Measurements from ENCODE around the gene MREG. TPM values are rescaled to one million over a fixed set of nuclear protein-coding genes. Genes with fewer than 3 reads are reported as not detected.

Gene MREG
- total RNA-seq, 1 experiment from 2014 or later: 23.0 TPM

DNA sequence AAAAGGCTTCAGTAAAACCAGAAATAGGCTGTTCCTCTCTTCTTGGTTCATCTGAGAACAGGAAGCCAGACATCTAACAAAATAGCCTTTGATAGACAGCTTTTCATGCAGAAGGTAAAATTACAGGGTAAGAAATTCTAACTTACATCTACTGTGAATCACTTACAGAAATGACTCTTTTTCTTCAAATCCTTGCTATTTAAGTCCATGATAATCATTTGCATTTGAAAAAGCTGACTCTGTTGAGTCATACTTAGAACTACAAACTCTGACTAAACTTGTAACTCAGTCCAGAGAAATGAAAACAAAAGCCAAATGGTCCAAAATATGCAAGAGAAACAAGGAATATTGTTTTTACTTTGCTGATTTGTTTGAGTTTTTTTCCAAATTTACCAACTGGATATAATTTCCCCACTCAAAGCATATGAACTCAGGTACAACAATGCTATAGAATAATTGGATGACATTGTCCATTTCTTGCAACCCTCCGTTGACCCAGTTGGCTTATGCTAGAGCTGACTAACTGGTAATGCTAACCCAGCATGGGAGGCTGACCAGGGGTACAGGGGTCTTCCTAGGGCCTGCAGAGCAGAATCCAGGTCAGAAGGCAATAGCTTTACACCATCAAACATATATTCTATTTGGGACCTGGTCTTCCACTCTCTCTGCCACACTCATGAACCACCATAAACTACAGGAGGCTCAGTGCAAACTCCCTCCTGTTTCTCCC is 18.8 kb upstream of the MREG start:
- Histone ChIP-seq H3K79me2 (ENCODE audit: low read depth) (no peaks in the 10 kb centered on the region), H3F3A (ENCODE audit: insufficient read depth, low read depth) (no peaks in the 10 kb centered on the region; the same call in 1 of the 2 replicates), H3K36me3 (ENCODE audit: low read depth) (no peaks in the 10 kb centered on the region), H3K27ac (no peak overlapping the region), H3K9me3 (ENCODE audit: insufficient read depth, low read depth) (no peaks in the 10 kb centered on the region), H3K4me3 (no peak overlapping the region), H4K20me1 (ENCODE audit: insufficient read depth) (no peaks in the 10 kb centered on the region), H3K4me1 (replicated peaks; ENCODE audit: insufficient read depth) (no peaks in the 10 kb centered on the region), H3K27me3 (ENCODE audit: insufficient read depth, low read depth) (no peaks in the 10 kb centered on the region), H3K4me2 (no peak overlapping the region), H3K9me2 (ENCODE audit: insufficient read depth) (no peaks in the 10 kb centered on the region), H2AFZ (no peak overlapping the region)
- TF ChIP-seq CTCF (conservative IDR thresholded peaks at IDR 0.05): no peak
- no peak for TF ChIP-seq EZH2 (IDR thresholded peaks at IDR 0.05; ENCODE audit: low read depth)
- ChIA-PET CTCF (interaction anchor here (0.7 to 0.9 kb wide), 2 partner anchors 16 to 26 kb away, joined by 3 read pairs; no protein-coding TSS in a partner anchor), POLR2A (ENCODE audit: unreplicated experiment) (no interaction called here)
- DNase-seq: no peak
- intact Hi-C loops (cut with micrococcal nuclease; ENCODE audit: unreplicated experiment): loop anchor here (5.0 kb wide), 1 partner anchor 80 kb away; no protein-coding TSS in a partner anchor
- BruUV-seq (replicated peaks): no TSS peak

DNA sequence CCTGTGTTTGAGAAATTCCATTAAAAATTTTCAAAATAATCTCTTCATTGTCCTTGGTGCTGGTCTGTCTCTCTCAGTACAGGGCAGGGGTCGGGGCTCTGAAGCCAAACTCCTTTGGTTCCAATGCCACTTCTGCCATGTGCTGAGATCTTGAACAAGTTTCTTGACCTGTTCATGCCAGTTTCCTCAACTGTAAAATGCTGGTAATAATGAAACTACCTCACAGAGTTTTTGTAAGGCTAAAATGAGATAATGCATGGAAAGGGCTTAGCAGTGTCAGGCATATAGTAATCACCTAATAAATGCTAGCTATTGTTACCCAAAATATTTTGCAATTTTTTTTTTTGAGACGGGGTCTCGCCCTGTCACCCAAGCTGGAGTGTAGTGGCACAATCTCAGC is 16.9 kb upstream of the MREG start:
- no peaks in the 10 kb centered on the region for H3K9me3 ChIP-seq (ENCODE audit: insufficient read depth, low read depth)
- no peaks in the 10 kb centered on the region; the same call in 1 of the 2 replicates for H3F3A ChIP-seq (ENCODE audit: insufficient read depth, low read depth)
- H3K27ac ChIP-seq: no peak overlapping the region
- no peak overlapping the region for H3K4me3 ChIP-seq
- H3K9me2 ChIP-seq (ENCODE audit: insufficient read depth): no peaks in the 10 kb centered on the region
- BruUV-seq (replicated peaks): no TSS peak
- TF ChIP-seq EZH2 (IDR thresholded peaks at IDR 0.05; ENCODE audit: low read depth): no peak
- no peak for TF ChIP-seq CTCF (conservative IDR thresholded peaks at IDR 0.05)
- no peaks in the 10 kb centered on the region for H3K4me1 ChIP-seq (replicated peaks; ENCODE audit: insufficient read depth)
- H3K4me2 ChIP-seq: no peak overlapping the region
- POLR2A ChIA-PET (ENCODE audit: unreplicated experiment): no interaction called here
- no peaks in the 10 kb centered on the region for H3K27me3 ChIP-seq (ENCODE audit: insufficient read depth, low read depth)
- intact Hi-C loops (cut with micrococcal nuclease; ENCODE audit: unreplicated experiment): loop anchor here (5.0 kb wide), 1 partner anchor 82 kb away; no protein-coding TSS in a partner anchor
- no peaks in the 10 kb centered on the region for H4K20me1 ChIP-seq (ENCODE audit: insufficient read depth)
- CTCF ChIA-PET: no interaction called here
- no peak for DNase-seq
- H3K36me3 ChIP-seq (ENCODE audit: low read depth): no peaks in the 10 kb centered on the region
- H2AFZ ChIP-seq: no peak overlapping the region
- no peaks in the 10 kb centered on the region for H3K79me2 ChIP-seq (ENCODE audit: low read depth)

- CTCF ChIA-PET: no interaction called here
- Histone ChIP-seq H3K4me3 (no peak overlapping the region), H3K79me2 (ENCODE audit: low read depth) (no peaks in the 10 kb centered on the region), H3K4me2 (no peak overlapping the region), H4K20me1 (ENCODE audit: insufficient read depth) (no peaks in the 10 kb centered on the region), H3K9me3 (ENCODE audit: insufficient read depth, low read depth) (no peaks in the 10 kb centered on the region), H2AFZ (no peak overlapping the region), H3F3A (ENCODE audit: insufficient read depth, low read depth) (no peaks in the 10 kb centered on the region; the same call in 1 of the 2 replicates), H3K27ac (no peak overlapping the region), H3K36me3 (ENCODE audit: low read depth) (no peaks in the 10 kb centered on the region), H3K27me3 (ENCODE audit: insufficient read depth, low read depth) (no peaks in the 10 kb centered on the region), H3K9me2 (ENCODE audit: insufficient read depth) (no peaks in the 10 kb centered on the region), H3K4me1 (replicated peaks; ENCODE audit: insufficient read depth) (no peaks in the 10 kb centered on the region)
- intact Hi-C loops (cut with micrococcal nuclease; ENCODE audit: unreplicated experiment): loop anchor here (5.0 kb wide), 1 partner anchor 83 kb away; no protein-coding TSS in a partner anchor
- no peak for DNase-seq
- no peak for TF ChIP-seq CTCF (conservative IDR thresholded peaks at IDR 0.05)
- TF ChIP-seq EZH2 (IDR thresholded peaks at IDR 0.05; ENCODE audit: low read depth): no peak
- no TSS peak for BruUV-seq (replicated peaks)
- POLR2A ChIA-PET (ENCODE audit: unreplicated experiment): no interaction called here
Measured at GRCh38 chr2:216029416-216030129, 16.2 kb upstream of the MREG start.

Measured in PC-9 (cell line).